Esophagus muscularis mucosa (tissue), 4 donors: ENCODE measurements around the gene PLXNA1. TPM values are rescaled to one million over a fixed set of nuclear protein-coding genes. Genes with fewer than 3 reads are reported as not detected.
A peak's percentile ranks its signal among the peaks of the same experiment; 100 is the strongest.

Experiments used
- DNase-seq: peaks from one replicate; pipeline ENCODE4 v3.0.0-alpha.2; 2017; ENCODE audit errors: extremely low spot score
- H3K27ac ChIP-seq, 4 donors: fragments of 200-600 bp; sonication (generic); replicated peaks in 1 of 4; 1 replicate in 3 of 4; 2 replicates in 1 of 4; pipeline ENCODE4 v1.5.1; 2016 to 2019; ENCODE audit warnings: mild to moderate bottlenecking in 1 of 4
- H3K27me3 ChIP-seq, 4 donors: fragments of 200-600 bp; sonication (generic); one replicate each; pipeline versions ENCODE4 v1.5.1 to v1.6.0; 2016 to 2019
- H3K36me3 ChIP-seq, 4 donors: fragments of 200-600 bp; sonication (generic); one replicate each; pipeline ENCODE4 v1.5.1; 2016 to 2019
- H3K4me1 ChIP-seq, 4 donors: fragments of 200-600 bp; sonication (generic); one replicate each; pipeline ENCODE4 v1.5.1; 2016 to 2019
- H3K4me3 ChIP-seq, 4 donors: fragments of 200-600 bp; sonication (generic); 1 replicate in 2 of 4; 2 replicates in 2 of 4; pipeline ENCODE4 v1.5.1; 2016 to 2019; ENCODE audit warnings: mild to moderate bottlenecking in 4 of 4, moderate library complexity in 1 of 4
- H3K9me3 ChIP-seq, 4 donors: fragments of 200-600 bp; sonication (generic); 1 replicate in 3 of 4; 2 replicates in 1 of 4; pipeline ENCODE4 v1.5.1; 2016 to 2019
- CTCF ChIP-seq, 3 experiments: fragments of 200-600 bp in 2 of 3; fragments of 450-650 bp in 1 of 3; sonication (generic) in 2 of 3; IDR thresholded peaks; one replicate each; pipeline ENCODE4 v1.5.1; 2017 to 2019; ENCODE audit warnings: antibody characterized with exemption in 3 of 3, mild to moderate bottlenecking in 2 of 3, moderate library complexity in 1 of 3
- EP300 ChIP-seq: sonication (generic); formaldehyde crosslinking; IDR thresholded peaks from one replicate; pipeline ENCODE4 v1.6.1; 2017; ENCODE audit warnings: antibody characterized with exemption
- POLR2A ChIP-seq: fragments of 450-650 bp; IDR thresholded peaks from one replicate; pipeline ENCODE4 v1.6.1; 2017; ENCODE audit warnings: antibody characterized with exemption, moderate library complexity, mild to moderate bottlenecking, low read depth
- POLR2AphosphoS5 ChIP-seq, 2 donors: sonication (generic); formaldehyde crosslinking; IDR thresholded peaks; one replicate each; pipeline ENCODE4 v1.6.1; 2017; ENCODE audit warnings: antibody characterized with exemption in 2 of 2
- WGBS: methylation state at CpG from one replicate; pipeline ENCODE4 v1.1.5; 2018; 5-methylcytosine and 5-hydroxymethylcytosine counted together
- intact Hi-C: fragments of 100-400 bp; cut with DNase I; formaldehyde crosslinking; loops from one replicate; pipeline ENCODE4 v1.15.1; 2023
- total RNA-seq, 4 donors: library from RNA; depleted of rRNA; stranded (reverse); fragments of >200 nt; gene quantifications; one replicate each; pipeline versions ENCODE4 v1.1.0 to v1.2.1, GENCODE V29; 2016

Gene PLXNA1
- total RNA-seq, 4 donors from 2014 or later = 33.6 to 82.4 (median 47.0) TPM

- no peaks in the 10 kb centered on the region for H3K9me3 ChIP-seq
- intact Hi-C loops = no loop called here
- TF ChIP-seq POLR2AphosphoS5 (IDR thresholded peaks at IDR 0.05) (no peak), EP300 (no peak), POLR2A (no peak), CTCF (IDR thresholded peaks at IDR 0.05) (no peak)
- H3K27me3 ChIP-seq = no peaks in the 10 kb centered on the region
- H3K4me1 ChIP-seq = peaks cover 48 to 78% (median 51%) of the 10 kb centered on the region in 4 donors
- 94% methylated on average over 5 of the region's 9 CpGs for WGBS
- H3K36me3 ChIP-seq = peaks cover 0 to 46% (median 30%) of the 10 kb centered on the region in 4 donors
- no peak overlapping the region for H3K4me3 ChIP-seq
- H3K27ac ChIP-seq = peak overlapping the region in 1 of 4 donors; percentile 14
- DNase-seq = no peak
Observed at GRCh38 chr3:126993436-126993835, 10.5 kb downstream of the PLXNA1 start.

GRCh38 chr3:126994661-126995245, 11.8 kb downstream of the PLXNA1 start:
- H3K4me3 ChIP-seq = no peak overlapping the region
- peak overlapping the region; percentile 46 to 66 (median 58) for H3K27ac ChIP-seq
- no peaks in the 10 kb centered on the region for H3K9me3 ChIP-seq
- DNase-seq = no peak
- H3K36me3 ChIP-seq = peaks cover 0 to 33% (median 18%) of the 10 kb centered on the region in 4 donors
- TF ChIP-seq CTCF (IDR thresholded peaks at IDR 0.05) = no peak
- TF ChIP-seq POLR2A = no peak
- no peak for TF ChIP-seq POLR2AphosphoS5 (IDR thresholded peaks at IDR 0.05)
- 47% methylated on average over 7 of the region's 10 CpGs for WGBS
- intact Hi-C loops = no loop called here
- peaks cover 49 to 91% (median 63%) of the 10 kb centered on the region in 4 donors for H3K4me1 ChIP-seq
- no peaks in the 10 kb centered on the region for H3K27me3 ChIP-seq

- H3K27me3 ChIP-seq = no peaks in the 10 kb centered on the region
- no peak overlapping the region for H3K4me3 ChIP-seq
- peaks cover 0 to 28% (median 12%) of the 10 kb centered on the region in 4 donors for H3K36me3 ChIP-seq
- peaks cover 49 to 94% (median 66%) of the 10 kb centered on the region in 4 donors for H3K4me1 ChIP-seq
- peak overlapping the region; percentile 46 to 66 (median 58) for H3K27ac ChIP-seq
- H3K9me3 ChIP-seq = no peaks in the 10 kb centered on the region
- 60% methylated on average over 9 of the region's 12 CpGs for WGBS
- no peak for TF ChIP-seq CTCF (IDR thresholded peaks at IDR 0.05)
- TF ChIP-seq POLR2A = no peak
- no peak for TF ChIP-seq POLR2AphosphoS5 (IDR thresholded peaks at IDR 0.05)
- TF ChIP-seq EP300 = no peak
- intact Hi-C loops = no loop called here
- no peak for DNase-seq
Observed at GRCh38 chr3:126995254-126995780, 12.4 kb downstream of the PLXNA1 start.

- H3K4me1 ChIP-seq = peaks cover 49 to 94% (median 67%) of the 10 kb centered on the region in 4 donors
Observed at GRCh38 chr3:126995926-126996512, 13.1 kb downstream of the PLXNA1 start.

More at GRCh38 chr3:126995926-126996512, 13.1 kb downstream of the PLXNA1 start:
- 97% methylated on average over 8 of the region's 11 CpGs for WGBS
- Histone ChIP-seq H3K27ac (no peak overlapping the region), H3K36me3 (peaks cover 0 to 21% (median 6%) of the 10 kb centered on the region in 4 donors), H3K9me3 (no peaks in the 10 kb centered on the region), H3K4me3 (no peak overlapping the region), H3K27me3 (no peaks in the 10 kb centered on the region)
- TF ChIP-seq EP300 = no peak
- TF ChIP-seq CTCF (IDR thresholded peaks at IDR 0.05) = no peak
- no peak for TF ChIP-seq POLR2A
- no peak for TF ChIP-seq POLR2AphosphoS5 (IDR thresholded peaks at IDR 0.05)
- DNase-seq = no peak
- intact Hi-C loops = no loop called here
